ENCODE measurements around the gene MAP3K5.

Gene MAP3K5

DNA sequence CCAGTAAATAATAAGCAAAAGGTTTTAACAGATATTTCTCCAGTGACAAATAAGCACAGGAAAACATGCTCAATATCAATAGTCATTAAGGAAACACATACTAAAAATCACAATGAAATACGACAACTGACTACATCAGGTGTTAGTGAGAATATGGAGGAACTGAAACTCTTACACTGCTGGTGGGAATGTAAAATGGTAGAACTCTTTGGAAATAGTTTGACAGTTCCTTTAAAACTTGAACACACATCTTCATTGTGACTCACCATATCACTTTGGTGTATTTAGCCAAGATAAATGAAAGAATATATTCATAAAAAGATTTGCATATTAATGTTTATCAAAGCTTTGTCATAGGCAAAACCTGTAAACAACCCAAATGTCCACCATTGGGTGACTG lies 11.3 kb upstream of the MAP3K5 start:
- H3K9me3 ChIP-seq (ENCODE audit: low read length): peaks cover 3% of the 10 kb centered on the region; the same call in 1 of the 2 replicates
- H3K27ac ChIP-seq (ENCODE audit: low read depth, low read length, poor library complexity, severe bottlenecking): no peak overlapping the region
- no peaks in the 10 kb centered on the region for H3K36me3 ChIP-seq (ENCODE audit: insufficient read depth, low read length)
- H3K79me2 ChIP-seq (ENCODE audit: insufficient read depth, low read length): no peaks in the 10 kb centered on the region
- no peaks in the 10 kb centered on the region for H4K20me1 ChIP-seq (ENCODE audit: insufficient read depth, low read length)
- H3F3A ChIP-seq (ENCODE audit: insufficient read depth, low read length): no peaks in the 10 kb centered on the region
- H3K4me1 ChIP-seq (ENCODE audit: insufficient read depth, low read length, severe bottlenecking): no peaks in the 10 kb centered on the region
- no peaks in the 10 kb centered on the region for H3K9me2 ChIP-seq (ENCODE audit: low read depth, low read length)
- TF ChIP-seq EZH2 (IDR thresholded peaks at IDR 0.05; ENCODE audit: borderline replicate concordance, low read length): no peak
- TF ChIP-seq, protein P1, sequence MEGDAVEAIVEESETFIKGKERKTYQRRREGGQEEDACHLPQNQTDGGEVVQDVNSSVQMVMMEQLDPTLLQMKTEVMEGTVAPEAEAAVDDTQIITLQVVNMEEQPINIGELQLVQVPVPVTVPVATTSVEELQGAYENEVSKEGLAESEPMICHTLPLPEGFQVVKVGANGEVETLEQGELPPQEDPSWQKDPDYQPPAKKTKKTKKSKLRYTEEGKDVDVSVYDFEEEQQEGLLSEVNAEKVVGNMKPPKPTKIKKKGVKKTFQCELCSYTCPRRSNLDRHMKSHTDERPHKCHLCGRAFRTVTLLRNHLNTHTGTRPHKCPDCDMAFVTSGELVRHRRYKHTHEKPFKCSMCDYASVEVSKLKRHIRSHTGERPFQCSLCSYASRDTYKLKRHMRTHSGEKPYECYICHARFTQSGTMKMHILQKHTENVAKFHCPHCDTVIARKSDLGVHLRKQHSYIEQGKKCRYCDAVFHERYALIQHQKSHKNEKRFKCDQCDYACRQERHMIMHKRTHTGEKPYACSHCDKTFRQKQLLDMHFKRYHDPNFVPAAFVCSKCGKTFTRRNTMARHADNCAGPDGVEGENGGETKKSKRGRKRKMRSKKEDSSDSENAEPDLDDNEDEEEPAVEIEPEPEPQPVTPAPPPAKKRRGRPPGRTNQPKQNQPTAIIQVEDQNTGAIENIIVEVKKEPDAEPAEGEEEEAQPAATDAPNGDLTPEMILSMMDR (IDR thresholded peaks at IDR 0.05; ENCODE audit: low read length): no peak
- no peaks in the 10 kb centered on the region for H3K27me3 ChIP-seq (ENCODE audit: insufficient read depth, low read length)
- no peak overlapping the region for H2AFZ ChIP-seq (ENCODE audit: low read length)
- H3K4me3 ChIP-seq (ENCODE audit: low read depth, low read length, poor library complexity, severe bottlenecking): no peak overlapping the region
- H3K9ac ChIP-seq (ENCODE audit: low read length): no peak overlapping the region
- no peak overlapping the region for H3K4me2 ChIP-seq (ENCODE audit: low read length)

DNA sequence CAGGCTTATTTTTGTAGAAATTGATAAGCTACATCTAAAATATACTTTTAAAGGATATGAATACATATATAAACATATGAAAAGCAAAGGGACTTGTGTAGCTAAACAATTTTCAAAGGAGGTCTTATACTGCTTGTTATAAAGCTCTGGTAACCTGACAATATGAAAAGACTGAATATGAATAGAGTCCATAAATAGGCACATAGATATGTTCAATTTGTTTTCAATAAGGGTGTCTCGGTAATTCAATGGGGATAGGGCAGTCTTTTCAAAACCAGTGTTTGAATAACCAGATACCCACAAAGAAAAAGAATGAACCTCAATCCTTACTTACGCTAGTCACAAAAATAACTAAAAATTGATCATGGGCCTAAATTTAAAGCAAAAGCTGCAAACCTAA lies 9.3 kb upstream of the MAP3K5 start:
- Histone ChIP-seq H2AFZ (ENCODE audit: low read length) (no peak overlapping the region), H3K36me3 (ENCODE audit: insufficient read depth, low read length) (no peaks in the 10 kb centered on the region), H3K79me2 (ENCODE audit: insufficient read depth, low read length) (no peaks in the 10 kb centered on the region), H3K27me3 (ENCODE audit: insufficient read depth, low read length) (no peaks in the 10 kb centered on the region), H4K20me1 (ENCODE audit: insufficient read depth, low read length) (no peaks in the 10 kb centered on the region), H3K9me2 (ENCODE audit: low read depth, low read length) (no peaks in the 10 kb centered on the region), H3K9ac (ENCODE audit: low read length) (no peak overlapping the region), H3K4me1 (ENCODE audit: insufficient read depth, low read length, severe bottlenecking) (no peaks in the 10 kb centered on the region), H3K27ac (ENCODE audit: low read depth, low read length, poor library complexity, severe bottlenecking) (no peak overlapping the region), H3K9me3 (ENCODE audit: low read length) (peaks cover 3% of the 10 kb centered on the region; the same call in 1 of the 2 replicates), H3F3A (ENCODE audit: insufficient read depth, low read length) (no peaks in the 10 kb centered on the region), H3K4me2 (ENCODE audit: low read length) (no peak overlapping the region), H3K4me3 (ENCODE audit: low read depth, low read length, poor library complexity, severe bottlenecking) (no peak overlapping the region)
- TF ChIP-seq, protein P1 (IDR thresholded peaks at IDR 0.05; ENCODE audit: low read length): no peak
- TF ChIP-seq EZH2 (IDR thresholded peaks at IDR 0.05; ENCODE audit: borderline replicate concordance, low read length): no peak

DNA sequence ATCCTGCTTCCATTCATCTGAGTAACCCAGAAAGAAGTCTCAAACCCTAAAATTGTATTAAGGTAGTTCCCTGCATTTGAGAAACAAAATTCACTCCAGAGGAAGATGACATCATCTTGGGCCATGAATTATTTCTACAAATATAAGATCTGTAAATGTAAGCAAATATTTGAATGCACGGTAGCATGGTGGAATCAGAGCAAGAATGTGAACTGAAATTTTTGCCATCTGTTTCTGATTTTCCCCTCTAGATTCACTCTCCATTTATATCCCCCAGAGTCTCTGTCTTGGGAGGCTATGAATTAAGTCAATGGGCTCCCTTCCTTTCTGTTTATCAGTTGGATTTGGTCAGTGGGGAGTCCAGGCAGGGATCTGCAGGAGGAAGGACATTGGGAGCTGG lies 5.8 kb upstream of the MAP3K5 start:
- Histone ChIP-seq H3K27me3 (ENCODE audit: insufficient read depth, low read length) (no peaks in the 10 kb centered on the region), H3K79me2 (ENCODE audit: insufficient read depth, low read length) (no peaks in the 10 kb centered on the region), H3K4me1 (ENCODE audit: insufficient read depth, low read length, severe bottlenecking) (peaks cover 8% of the 10 kb centered on the region), H4K20me1 (ENCODE audit: insufficient read depth, low read length) (no peaks in the 10 kb centered on the region), H3K4me3 (ENCODE audit: low read depth, low read length, poor library complexity, severe bottlenecking) (no peak overlapping the region), H3K36me3 (ENCODE audit: insufficient read depth, low read length) (no peaks in the 10 kb centered on the region), H3K9ac (ENCODE audit: low read length) (no peak overlapping the region), H3K27ac (ENCODE audit: low read depth, low read length, poor library complexity, severe bottlenecking) (no peak overlapping the region), H3K9me3 (ENCODE audit: low read length) (no peaks in the 10 kb centered on the region), H3F3A (ENCODE audit: insufficient read depth, low read length) (no peaks in the 10 kb centered on the region), H2AFZ (ENCODE audit: low read length) (no peak overlapping the region), H3K9me2 (ENCODE audit: low read depth, low read length) (no peaks in the 10 kb centered on the region), H3K4me2 (ENCODE audit: low read length) (no peak overlapping the region)
- TF ChIP-seq, protein P1 (IDR thresholded peaks at IDR 0.05; ENCODE audit: low read length): no peak

Data from OCI-LY1 (cell line).